ENCODE results near the gene PALM.
"Not testable (repeated sequence)": the region's sequence is repeated elsewhere in the genome, so short reads cannot be mapped to it uniquely, and the experiment has no call there.

Gene PALM

DNA sequence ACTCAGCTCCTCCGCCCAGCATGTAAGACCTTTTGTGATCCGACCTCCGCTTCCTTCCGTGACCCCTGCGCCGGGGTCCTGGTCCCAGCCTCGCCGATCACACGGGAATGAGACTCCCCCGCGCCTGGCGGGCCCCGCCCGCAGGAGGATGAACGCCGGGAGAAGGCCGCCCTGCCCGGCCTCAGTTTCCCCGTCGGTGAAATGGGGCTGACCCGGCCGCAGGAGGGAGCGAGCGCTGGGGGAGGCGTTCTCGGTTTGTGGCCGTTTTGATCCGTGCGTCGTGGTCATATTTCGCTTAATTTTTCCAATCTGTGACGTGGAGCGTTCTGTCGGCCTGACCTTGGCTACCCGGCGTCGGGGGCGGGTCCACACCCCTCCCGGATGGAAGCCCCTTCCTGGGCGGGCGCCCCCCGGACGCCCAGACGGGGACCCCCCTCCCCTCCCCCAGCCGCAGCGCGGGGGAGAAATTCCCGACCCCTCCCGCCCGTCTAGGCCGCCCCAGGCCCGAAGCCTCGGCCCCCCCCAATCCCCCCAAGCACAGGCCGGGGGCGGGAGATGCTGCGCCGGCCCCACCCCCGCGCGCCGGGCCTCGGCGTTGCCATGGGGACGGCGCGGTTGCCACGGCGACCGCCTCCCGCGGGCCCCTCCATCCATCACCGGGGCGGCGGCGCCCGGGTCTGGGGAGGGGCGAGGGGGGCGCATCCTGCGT, 11.1 kb downstream of the PALM start:
- Histone ChIP-seq H3K27me3 (ENCODE audit: control insufficient read depth in 5 of 5, insufficient read depth in 4 of 5, low read length in 5 of 5) (no peaks in the 10 kb centered on the region), H3K27ac (ENCODE audit: low read depth, low read length) (peak overlapping the region; percentile 17), H3K9ac (ENCODE audit: low read length in 5 of 5) (no peak overlapping the region), H3K9me3 (ENCODE audit: control insufficient read depth in 5 of 5, low read length in 5 of 5) (peaks cover 0 to 6% (median 5%) of the 10 kb centered on the region in 5 donors), H3K36me3 (ENCODE audit: control insufficient read depth in 5 of 5, insufficient read depth in 5 of 5, low read length in 5 of 5) (peaks cover 0 to 6% (median 6%) of the 10 kb centered on the region in 5 donors), H3K4me1 (ENCODE audit: control insufficient read depth in 5 of 5, insufficient read depth in 5 of 5, low read length in 5 of 5) (peaks cover 3 to 38% (median 28%) of the 10 kb centered on the region in 5 donors), H3K4me3 (ENCODE audit: low read depth in 1 of 5, low read length in 5 of 5) (peak overlapping the region in 2 of 5 donors; percentile 16 to 17)

DNA sequence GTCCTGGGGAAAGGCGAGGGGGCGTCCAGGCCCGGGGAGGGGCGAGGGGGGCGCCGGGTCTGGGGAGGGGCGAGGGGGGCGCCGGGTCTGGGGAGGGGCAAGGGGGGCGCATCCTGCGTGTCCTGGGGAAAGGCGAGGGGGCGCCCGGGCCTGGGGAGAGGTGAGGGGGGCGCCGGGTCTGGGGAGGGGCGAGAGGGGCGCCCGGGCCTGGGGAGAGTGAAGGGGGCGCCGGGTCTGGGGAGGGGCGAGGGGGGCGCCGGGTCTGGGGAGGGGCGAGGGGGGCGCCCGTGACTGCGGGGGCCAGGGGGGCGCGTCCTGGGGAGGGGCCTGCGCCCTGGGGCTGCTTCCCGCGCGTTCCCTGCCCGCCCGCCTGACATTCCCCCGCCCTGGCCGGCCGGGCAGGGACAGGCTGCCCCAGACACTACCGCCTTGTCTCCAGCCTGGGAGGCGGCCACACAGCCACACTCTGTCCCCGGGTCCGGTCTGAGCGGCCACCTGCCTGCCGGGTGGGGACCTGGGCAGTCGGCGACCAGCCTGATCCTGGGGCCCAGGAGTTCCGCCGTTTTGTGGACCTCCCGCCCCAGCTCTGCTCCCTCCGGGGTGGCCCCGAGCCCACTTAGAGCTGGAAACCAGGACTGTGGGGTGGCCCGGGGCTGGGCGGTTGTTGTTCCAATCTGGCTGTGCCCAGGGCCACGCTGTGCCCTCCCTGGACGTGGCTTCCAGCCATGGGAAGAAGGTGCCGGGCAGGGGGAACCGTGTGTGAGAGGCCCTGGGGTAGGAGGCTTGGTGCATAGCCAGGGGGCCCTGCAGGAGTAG, 11.8 kb downstream of the PALM start:
- no peaks in the 10 kb centered on the region for H3K27me3 ChIP-seq (ENCODE audit: control insufficient read depth in 5 of 5, insufficient read depth in 4 of 5, low read length in 5 of 5)
- peaks cover 3 to 38% (median 28%) of the 10 kb centered on the region in 5 donors for H3K4me1 ChIP-seq (ENCODE audit: control insufficient read depth in 5 of 5, insufficient read depth in 5 of 5, low read length in 5 of 5)
- H3K4me3 ChIP-seq (ENCODE audit: low read depth in 1 of 5, low read length in 5 of 5) = no peak overlapping the region
- H3K36me3 ChIP-seq (ENCODE audit: control insufficient read depth in 5 of 5, insufficient read depth in 5 of 5, low read length in 5 of 5) = peaks cover 0 to 4% (median 2%) of the 10 kb centered on the region in 5 donors
- H3K9me3 ChIP-seq (ENCODE audit: control insufficient read depth in 5 of 5, low read length in 5 of 5) = peaks cover 0 to 3% (median 1%) of the 10 kb centered on the region in 5 donors
- peak overlapping the region; percentile 16 for H3K27ac ChIP-seq (ENCODE audit: low read depth, low read length)
- H3K9ac ChIP-seq (ENCODE audit: low read length in 5 of 5) = peak overlapping the region in 1 of 5 donors; percentile 16

DNA sequence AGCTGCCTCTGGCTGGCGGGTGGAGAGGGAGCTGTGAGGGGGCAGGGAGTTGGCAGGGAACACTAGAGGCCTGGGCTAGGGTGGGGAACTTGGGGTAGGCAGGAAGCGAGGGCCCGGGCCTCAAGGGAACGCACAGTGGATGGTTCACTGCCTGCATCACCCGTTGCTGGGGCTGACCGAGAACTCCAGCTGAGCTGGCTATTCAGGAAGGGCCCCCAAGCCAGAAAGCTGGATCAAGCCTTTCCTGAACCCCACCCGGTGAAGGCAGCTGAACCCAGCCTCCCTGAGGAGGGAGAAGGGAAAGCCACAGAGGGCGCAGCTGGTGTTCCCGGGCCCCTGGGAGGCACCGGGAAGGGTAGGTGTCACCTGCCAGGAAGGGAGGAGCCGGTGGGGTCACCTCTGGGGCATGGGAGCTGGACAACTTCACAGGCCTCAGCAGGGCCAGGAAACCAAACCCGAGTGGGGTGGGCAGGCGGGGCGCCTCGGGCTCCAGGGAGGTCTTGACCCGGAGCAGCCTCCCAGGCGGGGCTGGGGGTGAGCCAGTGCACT, 13.9 kb downstream of the PALM start:
- H3K4me1 ChIP-seq (ENCODE audit: control insufficient read depth in 5 of 5, insufficient read depth in 5 of 5, low read length in 5 of 5) = peaks cover 3 to 34% (median 26%) of the 10 kb centered on the region in 5 donors
- H3K27me3 ChIP-seq (ENCODE audit: control insufficient read depth in 5 of 5, insufficient read depth in 4 of 5, low read length in 5 of 5) = no peaks in the 10 kb centered on the region
- H3K4me3 ChIP-seq (ENCODE audit: low read depth in 1 of 5, low read length in 5 of 5) = no peak overlapping the region
- H3K9ac ChIP-seq (ENCODE audit: low read length in 5 of 5) = no peak overlapping the region
- H3K9me3 ChIP-seq (ENCODE audit: control insufficient read depth in 5 of 5, low read length in 5 of 5) = no peaks in the 10 kb centered on the region
- H3K27ac ChIP-seq (ENCODE audit: low read depth, low read length) = peak overlapping the region; percentile 41
- peaks cover 0 to 18% (median 15%) of the 10 kb centered on the region in 5 donors for H3K36me3 ChIP-seq (ENCODE audit: control insufficient read depth in 5 of 5, insufficient read depth in 5 of 5, low read length in 5 of 5)

DNA sequence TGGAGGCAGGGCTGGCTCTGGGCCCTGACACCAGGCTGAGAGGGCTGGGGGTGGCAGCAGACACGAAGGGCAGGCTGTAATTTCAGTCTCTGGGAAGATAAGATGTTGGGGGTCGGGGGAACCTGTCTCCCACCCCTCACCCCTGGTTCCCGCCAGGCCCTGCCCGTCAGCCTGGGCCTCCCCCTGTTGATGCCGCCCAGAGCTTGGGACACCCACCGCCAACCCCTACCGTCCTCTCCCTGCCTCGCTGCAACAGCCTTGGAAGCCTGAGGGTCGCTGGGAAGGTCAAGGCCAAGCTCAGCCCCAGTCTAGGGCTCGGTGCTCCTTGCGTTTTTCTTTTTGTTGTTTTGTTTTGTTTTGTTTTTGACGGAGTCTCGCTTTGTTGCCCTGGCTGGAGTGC, 14.5 kb downstream of the PALM start:
- Histone ChIP-seq H3K9me3 (ENCODE audit: control insufficient read depth in 5 of 5, low read length in 5 of 5) (no peaks in the 10 kb centered on the region), H3K36me3 (ENCODE audit: control insufficient read depth in 5 of 5, insufficient read depth in 5 of 5, low read length in 5 of 5) (peaks cover 0 to 23% (median 18%) of the 10 kb centered on the region in 5 donors), H3K27ac (ENCODE audit: low read depth, low read length) (peak overlapping the region; percentile 41), H3K27me3 (ENCODE audit: control insufficient read depth in 5 of 5, insufficient read depth in 4 of 5, low read length in 5 of 5) (no peaks in the 10 kb centered on the region), H3K9ac (ENCODE audit: low read length in 5 of 5) (no peak overlapping the region), H3K4me3 (ENCODE audit: low read depth in 1 of 5, low read length in 5 of 5) (no peak overlapping the region), H3K4me1 (ENCODE audit: control insufficient read depth in 5 of 5, insufficient read depth in 5 of 5, low read length in 5 of 5) (peaks cover 6 to 38% (median 29%) of the 10 kb centered on the region in 5 donors)

DNA sequence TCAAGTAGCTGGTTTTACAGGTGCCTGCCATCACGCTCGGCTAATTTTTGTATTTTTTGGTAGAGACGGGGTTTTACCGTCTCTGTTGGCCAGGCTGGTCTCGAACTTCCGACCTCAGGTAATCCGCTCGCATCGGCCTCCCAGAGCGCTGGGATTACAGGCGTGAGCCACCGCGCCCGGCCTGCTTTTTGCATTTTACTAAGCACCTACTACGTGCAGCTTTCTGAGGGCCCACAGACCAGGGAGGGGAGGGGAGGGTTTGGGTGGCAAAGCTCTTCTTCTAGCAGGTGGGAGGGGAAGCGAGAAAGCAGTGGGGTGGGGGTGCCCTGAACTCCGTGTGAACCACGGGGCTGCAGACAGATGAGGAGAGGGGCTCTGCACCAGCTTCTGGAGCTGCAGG, 15.0 kb downstream of the PALM start:
- peaks cover 3 to 37% (median 27%) of the 10 kb centered on the region in 5 donors for H3K4me1 ChIP-seq (ENCODE audit: control insufficient read depth in 5 of 5, insufficient read depth in 5 of 5, low read length in 5 of 5)
- H3K36me3 ChIP-seq (ENCODE audit: control insufficient read depth in 5 of 5, insufficient read depth in 5 of 5, low read length in 5 of 5) = peaks cover 0 to 25% (median 18%) of the 10 kb centered on the region in 5 donors
- H3K4me3 ChIP-seq (ENCODE audit: low read depth in 1 of 5, low read length in 5 of 5) = no peak overlapping the region
- H3K27ac ChIP-seq (ENCODE audit: low read depth, low read length) = no peak overlapping the region
- H3K9me3 ChIP-seq (ENCODE audit: control insufficient read depth in 5 of 5, low read length in 5 of 5) = no peaks in the 10 kb centered on the region
- no peak overlapping the region for H3K9ac ChIP-seq (ENCODE audit: low read length in 5 of 5)
- no peaks in the 10 kb centered on the region for H3K27me3 ChIP-seq (ENCODE audit: control insufficient read depth in 5 of 5, insufficient read depth in 4 of 5, low read length in 5 of 5)

DNA sequence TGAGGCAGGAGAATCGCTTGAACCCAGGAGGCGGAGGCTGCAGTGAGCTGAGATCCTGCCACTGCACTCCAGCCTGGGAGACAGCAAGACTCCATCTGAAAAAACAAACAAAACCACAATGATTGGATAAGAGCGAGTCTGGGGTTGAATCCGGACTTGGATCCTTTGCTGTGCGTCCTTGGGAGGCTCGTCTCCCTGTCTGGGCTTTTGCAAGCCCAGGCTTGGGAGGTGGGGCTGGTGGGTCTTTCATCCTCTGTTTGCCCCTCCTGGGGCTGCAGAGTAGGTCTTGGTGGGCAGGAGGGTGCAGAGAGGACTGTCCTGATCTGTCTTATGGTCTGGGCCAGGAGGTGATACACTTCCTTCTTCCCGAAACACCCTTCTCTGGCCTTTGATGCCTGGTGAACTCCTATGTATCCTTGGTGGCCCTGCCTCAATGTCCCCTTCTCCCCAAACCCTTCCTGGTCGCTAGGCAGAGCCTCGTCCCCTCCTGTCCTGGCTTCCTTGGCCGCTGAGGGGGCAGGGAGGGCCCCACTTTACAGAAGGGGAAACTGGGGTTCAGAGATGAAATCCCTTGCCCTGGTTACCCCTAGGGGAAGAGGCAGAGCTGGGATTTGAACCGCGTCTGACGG, 16.8 kb downstream of the PALM start:
- peaks cover 3 to 26% (median 22%) of the 10 kb centered on the region in 5 donors for H3K4me1 ChIP-seq (ENCODE audit: control insufficient read depth in 5 of 5, insufficient read depth in 5 of 5, low read length in 5 of 5)

DNA sequence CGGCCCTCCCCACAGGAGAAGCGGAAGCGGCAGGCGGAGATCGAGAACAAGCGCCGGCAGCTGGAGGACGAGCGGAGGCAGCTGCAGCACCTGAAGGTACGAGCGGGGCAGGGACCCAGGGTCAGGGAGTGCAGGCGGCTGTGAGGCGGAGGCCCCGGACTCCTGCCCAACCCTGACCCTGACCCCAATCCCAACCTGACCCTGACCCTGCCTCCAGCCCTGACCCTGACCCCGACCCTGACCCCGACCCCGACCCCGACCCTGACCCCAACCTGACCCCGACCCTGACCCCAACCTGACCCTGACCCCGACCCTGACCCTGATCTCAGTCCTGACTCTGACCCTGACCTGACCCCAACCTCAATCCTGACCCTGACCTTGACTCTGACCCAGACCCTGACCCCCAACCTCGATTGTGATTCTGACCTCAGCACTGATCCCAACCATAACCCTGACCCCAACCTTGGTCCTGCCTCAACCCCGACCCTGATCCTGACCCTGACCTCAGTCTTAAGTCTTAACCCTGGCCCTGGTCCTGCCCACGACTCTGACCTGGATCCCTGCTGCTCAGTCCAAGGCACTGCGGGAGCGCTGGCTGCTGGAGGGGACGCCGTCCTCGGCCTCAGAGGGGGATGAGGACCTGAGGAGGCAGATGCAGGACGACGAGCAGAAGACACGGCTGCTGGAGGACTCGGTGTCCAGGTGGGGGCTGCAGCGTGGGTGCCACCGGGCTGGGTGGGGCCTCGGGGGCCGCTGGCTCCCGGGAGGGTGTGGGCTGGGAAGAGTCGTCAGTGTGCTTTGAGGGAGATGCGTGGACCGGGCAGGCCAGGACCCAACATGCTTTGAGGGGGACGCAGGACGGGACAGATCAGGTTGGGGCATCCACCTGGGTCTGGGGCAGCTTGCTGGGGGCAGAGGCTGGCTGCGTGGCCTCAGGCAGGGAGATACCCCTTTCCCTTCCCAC, 18.5 kb downstream of the PALM start:
- H3K36me3 ChIP-seq (ENCODE audit: control insufficient read depth in 5 of 5, insufficient read depth in 5 of 5, low read length in 5 of 5) = peaks cover 0 to 50% (median 40%) of the 10 kb centered on the region in 5 donors
- H3K9ac ChIP-seq (ENCODE audit: low read length in 5 of 5) = peak overlapping the region in 1 of 5 donors; percentile 53
- no peak overlapping the region for H3K4me3 ChIP-seq (ENCODE audit: low read depth in 1 of 5, low read length in 5 of 5)
- no peaks in the 10 kb centered on the region for H3K27me3 ChIP-seq (ENCODE audit: control insufficient read depth in 5 of 5, insufficient read depth in 4 of 5, low read length in 5 of 5)
- peak overlapping the region; percentile 72 for H3K27ac ChIP-seq (ENCODE audit: low read depth, low read length)
- H3K4me1 ChIP-seq (ENCODE audit: control insufficient read depth in 5 of 5, insufficient read depth in 5 of 5, low read length in 5 of 5) = peaks cover 3 to 25% (median 18%) of the 10 kb centered on the region in 5 donors
- no peaks in the 10 kb centered on the region for H3K9me3 ChIP-seq (ENCODE audit: control insufficient read depth in 5 of 5, low read length in 5 of 5)

More for the DNA sequence above, 16.8 kb downstream of the PALM start:
- H3K9me3 ChIP-seq (ENCODE audit: control insufficient read depth in 5 of 5, low read length in 5 of 5) = no peaks in the 10 kb centered on the region
- H3K4me3 ChIP-seq (ENCODE audit: low read depth in 1 of 5, low read length in 5 of 5) = no peak overlapping the region
- H3K27ac ChIP-seq (ENCODE audit: low read depth, low read length) = no peak overlapping the region
- no peak overlapping the region for H3K9ac ChIP-seq (ENCODE audit: low read length in 5 of 5)
- H3K36me3 ChIP-seq (ENCODE audit: control insufficient read depth in 5 of 5, insufficient read depth in 5 of 5, low read length in 5 of 5) = peaks cover 0 to 33% (median 27%) of the 10 kb centered on the region in 5 donors
- H3K27me3 ChIP-seq (ENCODE audit: control insufficient read depth in 5 of 5, insufficient read depth in 4 of 5, low read length in 5 of 5) = no peaks in the 10 kb centered on the region

DNA sequence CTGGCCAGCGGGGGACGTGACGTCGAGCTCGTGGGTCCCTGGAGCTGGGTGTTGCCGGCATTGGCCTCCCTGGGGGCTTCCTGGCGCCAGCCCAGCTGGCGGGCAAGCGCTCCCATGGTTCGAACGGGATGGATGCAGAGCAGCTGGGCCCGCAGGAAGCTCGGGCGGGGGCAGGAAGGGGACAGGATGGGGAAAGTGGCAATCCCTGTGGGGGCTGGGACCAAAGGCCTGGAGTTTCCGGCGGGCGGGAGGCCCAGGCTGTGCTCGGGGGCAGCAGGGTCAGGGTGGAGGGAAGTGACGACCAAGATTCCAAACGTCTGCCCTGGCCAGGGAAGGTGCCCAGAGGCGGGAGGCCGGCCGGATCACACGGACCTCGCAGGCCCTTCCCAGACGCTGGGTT, 19.3 kb downstream of the PALM start:
- Histone ChIP-seq H3K36me3 (ENCODE audit: control insufficient read depth in 5 of 5, insufficient read depth in 5 of 5, low read length in 5 of 5) (peaks cover 0 to 55% (median 40%) of the 10 kb centered on the region in 5 donors), H3K27ac (ENCODE audit: low read depth, low read length) (peak overlapping the region; percentile 72), H3K9ac (ENCODE audit: low read length in 5 of 5) (peak overlapping the region in 1 of 5 donors; percentile 53), H3K9me3 (ENCODE audit: control insufficient read depth in 5 of 5, low read length in 5 of 5) (no peaks in the 10 kb centered on the region), H3K4me3 (ENCODE audit: low read depth in 1 of 5, low read length in 5 of 5) (no peak overlapping the region), H3K4me1 (ENCODE audit: control insufficient read depth in 5 of 5, insufficient read depth in 5 of 5, low read length in 5 of 5) (peaks cover 0 to 18% (median 12%) of the 10 kb centered on the region in 5 donors), H3K27me3 (ENCODE audit: control insufficient read depth in 5 of 5, insufficient read depth in 4 of 5, low read length in 5 of 5) (no peaks in the 10 kb centered on the region)

DNA sequence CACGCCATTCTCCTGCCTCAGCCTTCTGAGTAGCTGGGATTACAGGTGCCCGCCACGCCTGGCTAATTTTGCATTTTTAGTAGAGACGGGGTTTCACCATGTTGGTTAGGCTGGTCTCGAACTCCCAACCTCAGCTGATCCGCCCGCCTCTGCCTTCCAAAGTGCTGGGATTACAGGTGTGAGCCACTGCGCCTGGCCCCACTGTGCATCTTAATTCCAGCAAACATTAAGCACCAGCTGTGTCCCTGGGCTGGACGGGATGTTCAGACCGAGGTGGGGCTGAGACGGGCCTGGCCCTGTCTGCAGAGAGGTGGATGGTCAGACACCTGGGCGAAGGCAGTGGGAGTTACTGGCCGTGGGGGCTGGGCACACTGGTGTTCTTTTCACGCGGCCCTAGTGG, 20.8 kb downstream of the PALM start:
- not testable (repeated sequence) for H3K27me3 ChIP-seq (ENCODE audit: control insufficient read depth in 5 of 5, insufficient read depth in 4 of 5, low read length in 5 of 5); H3K27ac ChIP-seq (ENCODE audit: low read depth, low read length); H3K9me3 ChIP-seq (ENCODE audit: control insufficient read depth in 5 of 5, low read length in 5 of 5); H3K4me3 ChIP-seq (ENCODE audit: low read depth in 1 of 5, low read length in 5 of 5); H3K9ac ChIP-seq (ENCODE audit: low read length in 5 of 5)
- Histone ChIP-seq H3K36me3 (ENCODE audit: control insufficient read depth in 5 of 5, insufficient read depth in 5 of 5, low read length in 5 of 5) (peaks cover 0 to 64% (median 46%) of the 10 kb centered on the region in 5 donors), H3K4me1 (ENCODE audit: control insufficient read depth in 5 of 5, insufficient read depth in 5 of 5, low read length in 5 of 5) (peaks cover 0 to 18% (median 15%) of the 10 kb centered on the region in 5 donors)
